B cell (primary cell): Measurements from ENCODE around the gene OR52E6. TPM values are rescaled to one million over a fixed set of nuclear protein-coding genes. Genes with fewer than 3 reads are reported as not detected.

Experiments used
- ATAC-seq: fragments of 200-7000 bp; cut with Tn5 transposase; one replicate; pipeline ENCODE4 v1.10.0; 2021; ENCODE audit warnings: low read depth, mild to moderate bottlenecking, moderate number of reproducible peaks, moderate library complexity
- CTCF ChIA-PET: fragments of 350-600 bp; sonication (Branson Sonifier 250); formaldehyde crosslinking; loops from one replicate; lab custom pipeline; 2021; ENCODE audit warnings: antibody characterized with exemption, inconsistent platforms; lab: Charles Lee
- POLR2A ChIA-PET: fragments of 350-600 bp; sonication (Branson Sonifier 250); formaldehyde crosslinking; loops from one replicate; lab custom pipeline; 2021; ENCODE audit warnings: antibody characterized with exemption; lab: Charles Lee
- DNase-seq: peaks from one replicate; pipeline ENCODE4 v3.0.0; 2013
- H2AFZ ChIP-seq: 2 replicates; pipeline ENCODE4 v1.6.1; 2012; ENCODE audit warnings: mild to moderate bottlenecking, low read depth, low read length; ENCODE audit not compliant: insufficient read depth, poor library complexity, severe bottlenecking
- H3K27ac ChIP-seq, 2 donors: 1 replicate in 1 of 2; 2 replicates in 1 of 2; pipeline ENCODE4 v1.5.1; 2012 to 2013; ENCODE audit warnings: low read length in 2 of 2, mild to moderate bottlenecking in 2 of 2, moderate library complexity in 1 of 2
- H3K27me3 ChIP-seq, 4 experiments: fragments of 200-600 bp in 1 of 4; sonication (generic) in 1 of 4; replicated peaks in 1 of 4; 1 replicate in 2 of 4; 2 replicates in 2 of 4; pipeline versions ENCODE4 v1.6.1 to v1.7.0; 2013 to 2016; ENCODE audit warnings: low read length in 3 of 4, mild to moderate bottlenecking in 2 of 4, mixed read lengths in 1 of 4, moderate library complexity in 1 of 4; ENCODE audit not compliant: insufficient read depth in 4 of 4, control insufficient read depth in 3 of 4; ENCODE audit errors: control extremely low read depth in 1 of 4
- H3K36me3 ChIP-seq, 2 experiments: replicated peaks in 1 of 2; 1 replicate in 1 of 2; 2 replicates in 1 of 2; pipeline versions ENCODE4 v1.6.1 to v1.7.1; 2013; ENCODE audit warnings: low read length in 1 of 2; ENCODE audit not compliant: insufficient read depth in 2 of 2, control insufficient read depth in 1 of 2; ENCODE audit errors: control extremely low read depth in 1 of 2, extremely low read depth in 1 of 2
- H3K4me1 ChIP-seq, 2 donors: fragments of 200-600 bp in 1 of 2; sonication (generic) in 1 of 2; 1 replicate in 1 of 2; 2 replicates in 1 of 2; pipeline versions ENCODE4 v1.5.1 to v1.6.1; 2013 to 2017; ENCODE audit warnings: low read length in 2 of 2; ENCODE audit not compliant: control insufficient read depth in 2 of 2, insufficient read depth in 2 of 2
- H3K4me2 ChIP-seq: replicated peaks from 2 replicates; pipeline ENCODE3; 2012; ENCODE audit warnings: mild to moderate bottlenecking, low read depth, low read length; ENCODE audit not compliant: poor library complexity, severe bottlenecking
- H3K4me3 ChIP-seq, 5 experiments: fragments of 200-600 bp in 1 of 5; sonication (generic) in 1 of 5; 1 replicate in 3 of 5; 2 replicates in 2 of 5; pipeline versions ENCODE4 v1.5.1 to v1.7.0; 2011 to 2016; ENCODE audit warnings: low read length in 4 of 5, mild to moderate bottlenecking in 4 of 5, low read depth in 2 of 5, control low read depth in 1 of 5, moderate library complexity in 1 of 5; ENCODE audit not compliant: insufficient read depth in 1 of 5; ENCODE audit errors: control extremely low read depth in 1 of 5, extremely low read depth in 1 of 5
- H3K79me2 ChIP-seq: fragments of 200-600 bp; sonication (generic); one replicate; pipeline ENCODE4 v1.6.0; 2016; ENCODE audit warnings: low read length; ENCODE audit not compliant: control insufficient read depth, insufficient read depth
- H3K9ac ChIP-seq: fragments of 200-600 bp; sonication (generic); 2 replicates; pipeline ENCODE4 v1.6.1; 2017; ENCODE audit warnings: mild to moderate bottlenecking, low read length, moderate library complexity
- H3K9me3 ChIP-seq, 3 donors: one replicate each; pipeline versions ENCODE4 v1.6.1 to v1.7.1; 2013; ENCODE audit warnings: low read length in 2 of 3; ENCODE audit not compliant: control insufficient read depth in 2 of 3, insufficient read depth in 1 of 3; ENCODE audit errors: control extremely low read depth in 1 of 3
- H4K20me1 ChIP-seq: 2 replicates; pipeline ENCODE4 v1.6.0; 2012; ENCODE audit warnings: mild to moderate bottlenecking, low read length; ENCODE audit not compliant: insufficient read depth, control insufficient read depth, poor library complexity, severe bottlenecking
- H3K27ac Mint-ChIP-seq: one replicate; pipeline ENCODE4 v1.8.0; 2021; ENCODE audit warnings: mixed read lengths
- H3K27me3 Mint-ChIP-seq: one replicate; pipeline ENCODE4 v1.8.0; 2021; ENCODE audit warnings: mixed read lengths
- H3K4me1 Mint-ChIP-seq: one replicate; pipeline ENCODE4 v1.8.0; 2021; ENCODE audit warnings: mixed read lengths
- H3K4me3 Mint-ChIP-seq: one replicate; pipeline ENCODE4 v1.8.0; 2021; ENCODE audit warnings: mixed read lengths
- H3K9me3 Mint-ChIP-seq: one replicate; pipeline ENCODE4 v1.8.0; 2022; ENCODE audit warnings: mixed read lengths; ENCODE audit not compliant: insufficient read depth
- EZH2 ChIP-seq: IDR thresholded peaks from 2 replicates; pipeline ENCODE4 v1.6.1; 2012; ENCODE audit warnings: borderline replicate concordance, low read depth, mild to moderate bottlenecking, moderate library complexity, low read length; ENCODE audit not compliant: insufficient read depth, poor library complexity, severe bottlenecking
- WGBS: methylation state at CpG from one replicate; pipeline ENCODE4 v1.1.5; 2013; ENCODE audit warnings: missing lambda C conversion rate; ENCODE audit not compliant: insufficient coverage; 5-methylcytosine and 5-hydroxymethylcytosine counted together
- intact Hi-C: fragments of 100-400 bp; cut with micrococcal nuclease; formaldehyde crosslinking; loops from one replicate; pipeline ENCODE4 v1.10.0; 2022
- polyA plus RNA-seq: library from polyadenylated mRNA; depleted of rRNA; stranded (reverse); fragments of >200 nt; gene quantifications from 2 replicates; pipeline ENCODE4 v1.2.3, GENCODE V29; 2012
- total RNA-seq, 2 donors: library from RNA; stranded (reverse); fragments of 120-200 nt in 1 of 2; gene quantifications; 1 replicate in 1 of 2; 2 replicates in 1 of 2; pipeline versions ENCODE4 v1.2.3 to v1.2.4, GENCODE V29; 2013 to 2022
- TF ChIP-seq, protein P1 (sequence below): fragments of 200-600 bp; IDR thresholded peaks from one replicate; pipeline ENCODE4 v1.8.0; 2022; ENCODE audit warnings: antibody characterized with exemption, mild to moderate bottlenecking

OR52E6 gene
- total and polyA plus RNA-seq, 2 donors (not counting 1 experiment from before 2014, with no cell fraction given), result not detected

DNA sequence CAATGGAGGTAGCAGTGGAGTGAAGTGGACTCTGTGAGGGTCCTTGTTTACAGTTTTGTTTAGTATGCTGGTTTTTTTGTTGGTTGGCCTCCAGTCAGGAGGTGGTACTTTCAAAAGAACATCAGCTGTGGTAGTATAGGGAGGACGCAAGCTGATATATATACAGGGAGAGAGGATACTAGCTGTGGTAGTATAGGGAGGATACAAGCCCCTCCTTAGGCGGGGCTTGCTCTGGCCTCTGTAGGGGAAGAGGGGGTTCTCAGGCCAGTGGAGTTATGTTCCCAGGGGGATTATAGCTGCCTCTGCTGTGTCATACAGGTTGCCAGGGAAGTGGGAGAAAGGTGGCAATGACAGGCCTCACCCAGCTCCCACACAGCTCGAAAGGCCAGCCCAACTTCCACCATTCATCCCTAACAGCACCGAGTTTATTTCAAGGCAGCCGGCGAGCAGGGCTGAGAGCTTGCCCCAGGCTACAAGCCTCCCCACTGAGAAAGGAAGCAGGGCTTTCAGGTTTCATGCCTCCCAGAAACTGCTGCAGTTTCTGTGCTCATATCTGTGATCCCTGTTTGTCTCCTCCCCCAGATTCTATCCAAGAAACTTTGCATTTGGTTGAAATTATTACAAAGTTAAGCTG is 10.4 kb downstream of the OR52E6 start:
- no peaks in the 10 kb centered on the region for H3K79me2 ChIP-seq
- intact Hi-C loops, result no loop called here
- no peak overlapping the region for H2AFZ ChIP-seq
- DNase-seq (no peak), ATAC-seq (no peak)
- H3K27ac Mint-ChIP-seq, result no peak overlapping the region
- H3K27me3 Mint-ChIP-seq, result peaks cover 13% of the 10 kb centered on the region
- H3K27me3 ChIP-seq, result no peaks in the 10 kb centered on the region
- H3K4me3 ChIP-seq, result no peak overlapping the region
- H3K9me3 Mint-ChIP-seq, result no peaks in the 10 kb centered on the region
- H3K36me3 ChIP-seq, result no peaks in the 10 kb centered on the region
- POLR2A ChIA-PET, result no interaction called here
- H4K20me1 ChIP-seq, result no peaks in the 10 kb centered on the region
- no peaks in the 10 kb centered on the region for H3K4me1 Mint-ChIP-seq
- H3K9ac ChIP-seq, result no peak overlapping the region
- 92% methylated on average over 5 of the region's 6 CpGs for WGBS
- no peaks in the 10 kb centered on the region for H3K9me3 ChIP-seq
- H3K4me2 ChIP-seq, result no peak overlapping the region
- no peak overlapping the region for H3K27ac ChIP-seq
- no peak overlapping the region for H3K4me3 Mint-ChIP-seq
- H3K4me1 ChIP-seq, result no peaks in the 10 kb centered on the region
- TF ChIP-seq EZH2, result no peak
- TF ChIP-seq, protein P1, sequence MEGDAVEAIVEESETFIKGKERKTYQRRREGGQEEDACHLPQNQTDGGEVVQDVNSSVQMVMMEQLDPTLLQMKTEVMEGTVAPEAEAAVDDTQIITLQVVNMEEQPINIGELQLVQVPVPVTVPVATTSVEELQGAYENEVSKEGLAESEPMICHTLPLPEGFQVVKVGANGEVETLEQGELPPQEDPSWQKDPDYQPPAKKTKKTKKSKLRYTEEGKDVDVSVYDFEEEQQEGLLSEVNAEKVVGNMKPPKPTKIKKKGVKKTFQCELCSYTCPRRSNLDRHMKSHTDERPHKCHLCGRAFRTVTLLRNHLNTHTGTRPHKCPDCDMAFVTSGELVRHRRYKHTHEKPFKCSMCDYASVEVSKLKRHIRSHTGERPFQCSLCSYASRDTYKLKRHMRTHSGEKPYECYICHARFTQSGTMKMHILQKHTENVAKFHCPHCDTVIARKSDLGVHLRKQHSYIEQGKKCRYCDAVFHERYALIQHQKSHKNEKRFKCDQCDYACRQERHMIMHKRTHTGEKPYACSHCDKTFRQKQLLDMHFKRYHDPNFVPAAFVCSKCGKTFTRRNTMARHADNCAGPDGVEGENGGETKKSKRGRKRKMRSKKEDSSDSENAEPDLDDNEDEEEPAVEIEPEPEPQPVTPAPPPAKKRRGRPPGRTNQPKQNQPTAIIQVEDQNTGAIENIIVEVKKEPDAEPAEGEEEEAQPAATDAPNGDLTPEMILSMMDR, result no peak
- CTCF ChIA-PET, result no interaction called here

DNA sequence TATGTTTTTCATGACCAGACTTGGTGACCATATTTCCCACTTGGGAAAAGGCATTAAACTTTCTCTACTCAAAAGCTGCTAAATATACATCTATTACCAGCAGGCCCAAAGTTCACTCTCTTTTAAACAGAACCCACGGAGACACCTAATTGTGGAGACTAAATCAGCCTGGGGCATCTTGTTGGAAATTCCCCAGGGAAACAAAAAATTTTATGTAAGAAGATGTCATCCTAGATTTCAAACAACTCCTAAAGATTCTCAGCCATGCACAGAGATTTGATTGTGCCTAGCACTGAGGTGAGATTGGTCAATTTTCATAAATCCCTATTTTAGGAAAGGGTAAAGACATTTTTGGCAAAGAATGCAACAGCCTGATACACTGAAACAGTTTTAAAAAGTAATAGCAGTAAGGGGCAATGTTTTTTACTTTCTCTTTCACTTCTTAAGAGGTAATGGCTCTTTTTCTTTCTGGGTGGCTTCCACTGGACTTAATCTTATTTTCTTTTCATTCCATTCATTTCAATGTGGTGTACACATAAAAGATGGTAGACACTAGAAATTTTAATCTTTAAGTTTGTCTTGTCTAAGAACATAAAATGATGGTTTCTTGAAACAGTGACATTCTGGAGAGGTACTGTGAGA is 23.3 kb downstream of the OR52E6 start:
- H3K9ac ChIP-seq, result peak overlapping the region; percentile 38
- TF ChIP-seq, protein P1, result no peak
- peak overlapping the region; percentile 61 for H3K4me2 ChIP-seq
- no peaks in the 10 kb centered on the region for H3K79me2 ChIP-seq
- peaks cover 3% of the 10 kb centered on the region for H3K27me3 Mint-ChIP-seq
- intact Hi-C loops, result no loop called here
- peaks cover 3 to 11% of the 10 kb centered on the region in 2 donors for H3K4me1 ChIP-seq
- H3K4me3 Mint-ChIP-seq, result peak overlapping the region; percentile 55
- no CpG with 5 or more reads among the region's 1 CpG for WGBS
- H3K4me1 Mint-ChIP-seq, result peaks cover 12% of the 10 kb centered on the region
- no peaks in the 10 kb centered on the region for H4K20me1 ChIP-seq
- peak overlapping the region; percentile 77 for H2AFZ ChIP-seq
- no peaks in the 10 kb centered on the region for H3K9me3 Mint-ChIP-seq
- no peaks in the 10 kb centered on the region for H3K36me3 ChIP-seq
- ChIA-PET CTCF (interaction anchor here (0.9 kb wide), 1 partner anchor 9 kb away, joined by 3 read pairs; the partner anchor contains the start of gene OR52N2), POLR2A (no interaction called here)
- DNase-seq (peak; percentile 38), ATAC-seq (no peak)
- peak overlapping the region in 3 of 5 experiments; percentile 9 to 26 (median 26) for H3K4me3 ChIP-seq
- H3K27ac Mint-ChIP-seq, result no peak overlapping the region
- H3K9me3 ChIP-seq, result no peaks in the 10 kb centered on the region
- no peak overlapping the region for H3K27ac ChIP-seq
- H3K27me3 ChIP-seq, result no peaks in the 10 kb centered on the region
